ENCODE measurements around the gene CNOT6.

- TF ChIP-seq POLR2A (IDR thresholded peaks at IDR 0.05) = no peak
- TF ChIP-seq, protein P1, sequence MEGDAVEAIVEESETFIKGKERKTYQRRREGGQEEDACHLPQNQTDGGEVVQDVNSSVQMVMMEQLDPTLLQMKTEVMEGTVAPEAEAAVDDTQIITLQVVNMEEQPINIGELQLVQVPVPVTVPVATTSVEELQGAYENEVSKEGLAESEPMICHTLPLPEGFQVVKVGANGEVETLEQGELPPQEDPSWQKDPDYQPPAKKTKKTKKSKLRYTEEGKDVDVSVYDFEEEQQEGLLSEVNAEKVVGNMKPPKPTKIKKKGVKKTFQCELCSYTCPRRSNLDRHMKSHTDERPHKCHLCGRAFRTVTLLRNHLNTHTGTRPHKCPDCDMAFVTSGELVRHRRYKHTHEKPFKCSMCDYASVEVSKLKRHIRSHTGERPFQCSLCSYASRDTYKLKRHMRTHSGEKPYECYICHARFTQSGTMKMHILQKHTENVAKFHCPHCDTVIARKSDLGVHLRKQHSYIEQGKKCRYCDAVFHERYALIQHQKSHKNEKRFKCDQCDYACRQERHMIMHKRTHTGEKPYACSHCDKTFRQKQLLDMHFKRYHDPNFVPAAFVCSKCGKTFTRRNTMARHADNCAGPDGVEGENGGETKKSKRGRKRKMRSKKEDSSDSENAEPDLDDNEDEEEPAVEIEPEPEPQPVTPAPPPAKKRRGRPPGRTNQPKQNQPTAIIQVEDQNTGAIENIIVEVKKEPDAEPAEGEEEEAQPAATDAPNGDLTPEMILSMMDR (IDR thresholded peaks at IDR 0.05) = no peak
These were observed 21.9 kb upstream of the CNOT6 start for GRCh38 chr5:180472269-180472668.

All from uterus (tissue), 2 donors.